IMR-90 (cell line): Measurements from ENCODE around the gene PRC1. TPM values are rescaled to one million over a fixed set of nuclear protein-coding genes. Genes with fewer than 3 reads are reported as not detected.

ENCODE experiments used
- ATAC-seq: fragments of 200-7000 bp; cut with Tn5 transposase; 2 replicates; pipeline ENCODE4 v1.9.1; 2020; ENCODE audit warnings: low read depth, mild to moderate bottlenecking, moderate library complexity
- BruUV-seq: library from RNA; stranded (reverse); fragments of 400-500 nt; replicated peaks from 2 replicates; lab custom pipeline; 2021; lab: Mats Ljungman, UMichigan
- CTCF ChIA-PET: fragments of 300-600 bp; formaldehyde crosslinking; extraction: SDS; loops from one replicate; lab custom pipeline; 2021; ENCODE audit warnings: antibody characterized with exemption; lab: Yijun Ruan, JAX
- POLR2A ChIA-PET: fragments of 300-600 bp; sonication (Branson Sonifier 250); formaldehyde crosslinking; loops from one replicate; lab custom pipeline; 2022; ENCODE audit warnings: antibody characterized with exemption; ENCODE audit not compliant: unreplicated experiment; lab: Charles Lee
- DNase-seq: peaks from one replicate; pipeline ENCODE4 v3.0.0; 2013
- H2AFZ ChIP-seq: replicated peaks from 2 replicates; pipeline ENCODE3; 2013; ENCODE audit warnings: low read length, mild to moderate bottlenecking; ENCODE audit not compliant: poor library complexity
- H2AK5ac ChIP-seq: 2 replicates; pipeline ENCODE4 v1.6.1; 2013; ENCODE audit warnings: low read depth, low read length, inconsistent platforms
- H2AK9ac ChIP-seq: replicated peaks from 2 replicates; pipeline ENCODE3; 2013; ENCODE audit warnings: mild to moderate bottlenecking, low read depth, low read length, moderate library complexity; ENCODE audit not compliant: poor library complexity
- H2BK120ac ChIP-seq: 2 replicates; pipeline ENCODE4 v1.6.1; 2013; ENCODE audit warnings: low read depth, low read length, inconsistent platforms
- H2BK15ac ChIP-seq: 3 replicates; pipeline ENCODE4 v1.6.1; 2013; ENCODE audit warnings: low read depth, low read length, inconsistent platforms
- H2BK20ac ChIP-seq: 2 replicates; pipeline ENCODE4 v1.6.1; 2013; ENCODE audit warnings: low read depth, mild to moderate bottlenecking, inconsistent platforms, low read length, moderate library complexity
- H2BK5ac ChIP-seq: 2 replicates; pipeline ENCODE4 v1.6.1; 2013; ENCODE audit warnings: mild to moderate bottlenecking, low read depth, low read length, inconsistent platforms; ENCODE audit not compliant: poor library complexity, severe bottlenecking
- H3K14ac ChIP-seq: replicated peaks from 2 replicates; pipeline ENCODE4 v1.6.1; 2013; ENCODE audit warnings: low read depth, low read length, inconsistent platforms
- H3K18ac ChIP-seq: 2 replicates; pipeline ENCODE4 v1.6.1; 2013; ENCODE audit warnings: low read depth, low read length, control low read depth
- H3K23ac ChIP-seq: 2 replicates; pipeline ENCODE4 v1.6.1; 2013; ENCODE audit warnings: low read depth, low read length, inconsistent platforms
- H3K27ac ChIP-seq: 2 replicates; pipeline ENCODE4 v1.5.1; 2013; ENCODE audit warnings: mild to moderate bottlenecking, control low read depth, low read length; ENCODE audit not compliant: insufficient read depth
- H3K27me3 ChIP-seq: 2 replicates; pipeline ENCODE4 v1.6.1; 2013; ENCODE audit warnings: low read length; ENCODE audit not compliant: control insufficient read depth, insufficient read depth
- H3K36me3 ChIP-seq: 2 replicates; pipeline ENCODE4 v1.6.1; 2013; ENCODE audit warnings: low read length, mixed read lengths; ENCODE audit not compliant: control insufficient read depth, insufficient read depth
- H3K4ac ChIP-seq: 2 replicates; pipeline ENCODE4 v1.6.1; 2013; ENCODE audit warnings: low read depth, low read length, inconsistent platforms
- H3K4me1 ChIP-seq: 2 replicates; pipeline ENCODE4 v1.6.1; 2013; ENCODE audit warnings: low read length, mixed read lengths; ENCODE audit not compliant: control insufficient read depth, insufficient read depth
- H3K4me2 ChIP-seq: 2 replicates; pipeline ENCODE4 v1.6.1; 2013; ENCODE audit warnings: low read depth, mild to moderate bottlenecking, control low read depth, low read length, moderate library complexity
- H3K4me3 ChIP-seq: 2 replicates; pipeline ENCODE4 v1.5.1; 2013; ENCODE audit warnings: low read depth, mild to moderate bottlenecking, control low read depth, low read length, moderate library complexity; ENCODE audit not compliant: insufficient read depth
- H3K56ac ChIP-seq: 2 replicates; pipeline ENCODE4 v1.6.1; 2013; ENCODE audit warnings: low read length, inconsistent platforms; ENCODE audit not compliant: insufficient read depth; ENCODE audit errors: extremely low read depth
- H3K79me1 ChIP-seq, 2 experiments: 2 replicates each; pipeline ENCODE4 v1.6.1; 2013; ENCODE audit warnings: low read length in 2 of 2, inconsistent platforms in 1 of 2, low read depth in 1 of 2
- H3K9ac ChIP-seq: 2 replicates; pipeline ENCODE4 v1.6.1; 2013; ENCODE audit warnings: low read depth, low read length, control low read depth
- H3K9me1 ChIP-seq: 2 replicates; pipeline ENCODE4 v1.6.1; 2013; ENCODE audit warnings: low read length, inconsistent platforms; ENCODE audit not compliant: insufficient read depth
- H3K9me3 ChIP-seq: 2 replicates; pipeline ENCODE4 v1.6.1; 2013; ENCODE audit warnings: low read length; ENCODE audit not compliant: control insufficient read depth, insufficient read depth
- H4K20me1 ChIP-seq: 2 replicates; pipeline ENCODE4 v1.6.1; 2013; ENCODE audit warnings: low read length, inconsistent platforms; ENCODE audit not compliant: insufficient read depth
- H4K5ac ChIP-seq: 2 replicates; pipeline ENCODE4 v1.6.1; 2013; ENCODE audit warnings: mild to moderate bottlenecking, low read depth, low read length, control low read depth
- H4K8ac ChIP-seq, 2 experiments: 2 replicates each; pipeline ENCODE4 v1.6.1; 2013; ENCODE audit warnings: low read depth in 2 of 2, low read length in 2 of 2, control low read depth in 1 of 2, inconsistent platforms in 1 of 2
- H4K91ac ChIP-seq: 2 replicates; pipeline ENCODE4 v1.6.1; 2013; ENCODE audit warnings: low read depth, low read length, inconsistent platforms; ENCODE audit not compliant: insufficient read depth
- BHLHE40 ChIP-seq: fragments of 150-350 bp; IDR thresholded peaks from 2 replicates; pipeline ENCODE4 v1.6.1; 2016; ENCODE audit warnings: mild to moderate bottlenecking, low read depth, low read length
- CEBPB ChIP-seq: IDR thresholded peaks from 2 replicates; pipeline ENCODE4 v1.6.1; 2012; ENCODE audit warnings: low read depth, low read length, improper control_type of control experiment
- CTCF ChIP-seq: conservative IDR thresholded peaks from 2 replicates; pipeline ENCODE4 v1.5.1; 2012; ENCODE audit warnings: mild to moderate bottlenecking, low read depth, low read length, improper control_type of control experiment
- ELK1 ChIP-seq: fragments of 150-350 bp; IDR thresholded peaks from 2 replicates; pipeline ENCODE4 v1.6.1; 2016; ENCODE audit warnings: low read depth, mild to moderate bottlenecking, low read length, moderate library complexity, borderline replicate concordance
- FOS ChIP-seq: fragments of 150-350 bp; IDR thresholded peaks from 2 replicates; pipeline ENCODE4 v1.6.1; 2016; ENCODE audit warnings: low read depth, low read length
- MAFK ChIP-seq: IDR thresholded peaks from 2 replicates; pipeline ENCODE4 v1.6.1; 2012; ENCODE audit warnings: low read depth, low read length, improper control_type of control experiment
- MXI1 ChIP-seq: IDR thresholded peaks from 2 replicates; pipeline ENCODE4 v1.6.1; 2012; ENCODE audit warnings: low read depth, mild to moderate bottlenecking, low read length, moderate library complexity, borderline replicate concordance
- NFE2L2 ChIP-seq: fragments of 150-350 bp; IDR thresholded peaks from 2 replicates; pipeline ENCODE4 v1.6.1; 2016; ENCODE audit warnings: low read depth, mild to moderate bottlenecking, low read length
- POLR2A ChIP-seq: IDR thresholded peaks from 2 replicates; pipeline ENCODE4 v1.6.1; 2012; ENCODE audit warnings: mild to moderate bottlenecking, low read depth, low read length
- RAD21 ChIP-seq: IDR thresholded peaks from 2 replicates; pipeline ENCODE4 v1.6.1; 2012; ENCODE audit warnings: low read length, improper control_type of control experiment
- RCOR1 ChIP-seq: IDR thresholded peaks from 2 replicates; pipeline ENCODE4 v1.6.1; 2012; ENCODE audit warnings: mild to moderate bottlenecking, low read length, improper control_type of control experiment; ENCODE audit not compliant: insufficient replicate concordance
- RFX5 ChIP-seq: IDR thresholded peaks from 2 replicates; pipeline ENCODE4 v1.8.0; 2012; ENCODE audit warnings: low read depth, mild to moderate bottlenecking, low read length, moderate library complexity
- SMC3 ChIP-seq: fragments of 150-350 bp; IDR thresholded peaks from 2 replicates; pipeline ENCODE4 v1.6.1; 2016; ENCODE audit warnings: low read depth, mild to moderate bottlenecking, antibody characterized with exemption, low read length, moderate library complexity
- USF2 ChIP-seq: fragments of 150-350 bp; IDR thresholded peaks from 2 replicates; pipeline ENCODE4 v1.6.1; 2017; ENCODE audit warnings: mild to moderate bottlenecking, antibody characterized with exemption, low read length, low read depth
- WGBS, 2 experiments: methylation state at CpG; one replicate each; pipeline versions ENCODE4 v1.1.5 to v1.1.7; 2013; ENCODE audit warnings: missing lambda C conversion rate in 2 of 2; ENCODE audit not compliant: insufficient read length in 1 of 2; ENCODE audit errors: extremely low coverage in 2 of 2; 5-methylcytosine and 5-hydroxymethylcytosine counted together
- dilution Hi-C: fragments of 300-500 bp; cut with HindIII; formaldehyde crosslinking; loops from one replicate; pipeline ENCODE4 v1.14.3; 2018; ENCODE audit warnings: low sequenced_read_pairs; ENCODE audit not compliant: unreplicated experiment
- in situ Hi-C: fragments of 300-500 bp; cut with MboI; formaldehyde crosslinking; loops from 3 replicates; pipeline ENCODE4 v1.14.3; 2019; ENCODE audit warnings: low sequenced_read_pairs, inconsistent platforms, mixed read lengths
- intact Hi-C: fragments of 100-400 bp; cut with micrococcal nuclease; formaldehyde crosslinking; loops from 2 replicates; pipeline ENCODE4 v1.10.0; 2022
- polyA plus RNA-seq, 3 experiments: library from polyadenylated mRNA; depleted of rRNA; stranded (reverse); fragments of >200 nt; gene quantifications; 2 replicates each; pipeline ENCODE4 v1.2.3, GENCODE V29; 2012; ENCODE audit warnings: low replicate concordance in 1 of 3
- total RNA-seq: library from RNA; depleted of rRNA; stranded (reverse); fragments of >200 nt; gene quantifications from 2 replicates; pipeline ENCODE4 v1.2.3, GENCODE V29; 2012

Gene PRC1
- total and polyA plus RNA-seq, 2 of the 4 experiments (the other 2 are of a cell fraction), result 131 to 148 TPM

GRCh38 chr15:90962021-90962420 lies 32.3 kb downstream of the PRC1 start:
- Histone ChIP-seq H3K18ac (no peak overlapping the region), H2AK9ac (no peak overlapping the region), H4K5ac (no peak overlapping the region), H3K4ac (no peak overlapping the region), H3K9me3 (no peaks in the 10 kb centered on the region), H2AK5ac (no peak overlapping the region), H3K4me1 (peaks cover 6% of the 10 kb centered on the region), H3K23ac (no peak overlapping the region), H3K36me3 (peaks cover 27% of the 10 kb centered on the region), H2BK20ac (no peak overlapping the region), H3K4me2 (no peak overlapping the region), H2BK5ac (no peak overlapping the region), H3K9ac (no peak overlapping the region), H4K91ac (no peak overlapping the region), H2BK15ac (no peak overlapping the region), H4K20me1 (no peaks in the 10 kb centered on the region; the same call in 1 of the 2 replicates), H3K56ac (no peak overlapping the region), H2AFZ (no peak overlapping the region), H4K8ac (no peak overlapping the region), H3K9me1 (no peaks in the 10 kb centered on the region), H2BK120ac (no peak overlapping the region), H3K14ac (no peak overlapping the region), H3K27me3 (no peaks in the 10 kb centered on the region), H3K79me1 (peaks cover 6 to 27% of the 10 kb centered on the region in 2 experiments), H3K4me3 (no peak overlapping the region), H3K27ac (no peak overlapping the region)
- ChIA-PET CTCF (no interaction called here), POLR2A (no interaction called here)
- WGBS, 2 experiments, result no CpG with 5 or more reads among the region's 4 CpGs
- TF ChIP-seq CTCF, result no peak
- no peak for TF ChIP-seq USF2
- no peak for TF ChIP-seq MAFK
- TF ChIP-seq POLR2A, result no peak
- TF ChIP-seq MXI1, result no peak
- no peak for TF ChIP-seq CEBPB
- no peak for TF ChIP-seq NFE2L2
- TF ChIP-seq RAD21, result no peak
- TF ChIP-seq RFX5, result no peak
- no peak for TF ChIP-seq FOS
- TF ChIP-seq RCOR1, result no peak
- TF ChIP-seq ELK1, result no peak
- TF ChIP-seq BHLHE40, result no peak
- no peak for TF ChIP-seq SMC3
- in situ Hi-C loops, result no loop called here
- ATAC-seq (no peak), DNase-seq (no peak)
- intact Hi-C loops, result no loop called here
- dilution Hi-C loops, result no loop called here
- BruUV-seq, result no TSS peak
